A204.1 (cell line): ENCODE results near the gene POC1B.

Experiments
- FAIRE-seq: peaks from 2 replicates; lab custom pipeline; 2012; peaks lifted over from hg19 to GRCh38; lab: Jason Lieb, UNC

Gene POC1B

GRCh38 chr12:89418228-89418910 lies 107.5 kb downstream of the POC1B start:
- no peak for FAIRE-seq

- no peak for FAIRE-seq
These were observed 108.4 kb downstream of the POC1B start for GRCh38 chr12:89417246-89417977.

- FAIRE-seq = no peak
These were observed 109.6 kb downstream of the POC1B start for GRCh38 chr12:89416049-89416792.

GRCh38 chr12:89414851-89415250 lies 111.0 kb downstream of the POC1B start:
- FAIRE-seq = no peak

- no peak for FAIRE-seq
These were observed 111.5 kb downstream of the POC1B start for GRCh38 chr12:89414322-89414721.

- no peak for FAIRE-seq
These were observed 112.6 kb downstream of the POC1B start for GRCh38 chr12:89413234-89413633.

GRCh38 chr12:89412665-89413064 lies 113.2 kb downstream of the POC1B start:
- no peak for FAIRE-seq

GRCh38 chr12:89411846-89412245 lies 114.0 kb downstream of the POC1B start:
- no peak for FAIRE-seq

- no peak for FAIRE-seq
These were observed 114.6 kb downstream of the POC1B start for GRCh38 chr12:89411234-89411633.

GRCh38 chr12:89405626-89406345 lies 120.1 kb downstream of the POC1B start:
- no peak for FAIRE-seq

GRCh38 chr12:89401433-89402058 lies 124.3 kb downstream of the POC1B start:
- FAIRE-seq = no peak

GRCh38 chr12:89400415-89400814 lies 125.4 kb downstream of the POC1B start:
- no peak for FAIRE-seq

- no peak for FAIRE-seq
These were observed 130.1 kb downstream of the POC1B start for GRCh38 chr12:89395712-89396111.

GRCh38 chr12:89393551-89394121 lies 132.2 kb downstream of the POC1B start:
- FAIRE-seq = no peak

- FAIRE-seq = no peak
These were observed 133.5 kb downstream of the POC1B start for GRCh38 chr12:89392391-89392790.

GRCh38 chr12:89391726-89392336 lies 134.0 kb downstream of the POC1B start:
- no peak for FAIRE-seq

- FAIRE-seq = no peak
These were observed 134.8 kb downstream of the POC1B start for GRCh38 chr12:89390802-89391673.

- no peak for FAIRE-seq
These were observed 135.8 kb downstream of the POC1B start for GRCh38 chr12:89389755-89390661.

- FAIRE-seq = no peak
These were observed 139.7 kb downstream of the POC1B start for GRCh38 chr12:89386138-89386537.
